Panc1 (cell line): ENCODE results near the gene GALNT1. TPM values are rescaled to one million over a fixed set of nuclear protein-coding genes. Genes with fewer than 3 reads are reported as not detected.

ENCODE experiments used
- ATAC-seq: fragments of 200-7000 bp; cut with Tn5 transposase; 2 replicates; pipeline ENCODE4 v1.9.1; 2020; ENCODE audit warnings: mild to moderate bottlenecking, moderate library complexity
- BruUV-seq: library from RNA; stranded (reverse); fragments of 400-500 nt; replicated peaks from 2 replicates; lab custom pipeline; 2021; lab: Mats Ljungman, UMichigan
- CTCF ChIA-PET: fragments of 300-600 bp; sonication (Branson Sonifier 250); formaldehyde crosslinking; loops from one replicate; lab custom pipeline; 2022; ENCODE audit warnings: antibody characterized with exemption; lab: Charles Lee
- POLR2A ChIA-PET: fragments of 300-600 bp; sonication (Branson Sonifier 250); formaldehyde crosslinking; loops from one replicate; lab custom pipeline; 2022; ENCODE audit warnings: antibody characterized with exemption; lab: Charles Lee
- DNase-seq: peaks from one replicate; pipeline ENCODE4 v3.0.0-alpha.2; 2010; ENCODE audit warnings: low read depth, low spot score
- H3K27ac ChIP-seq: 2 replicates; pipeline ENCODE4 v1.5.1; 2011; ENCODE audit warnings: mild to moderate bottlenecking, low read length, inconsistent platforms
- H3K27me3 ChIP-seq: fragments of 200-500 bp; sonication (Bioruptor generic); 2 replicates; pipeline ENCODE4 v1.6.0; 2014; ENCODE audit warnings: low read length, inconsistent platforms; ENCODE audit not compliant: control insufficient read depth, insufficient read depth
- H3K36me3 ChIP-seq: fragments of 200-500 bp; sonication (Bioruptor generic); 2 replicates; pipeline ENCODE4 v1.5.1; 2014; ENCODE audit warnings: inconsistent platforms, mild to moderate bottlenecking, low read length, moderate library complexity; ENCODE audit not compliant: control insufficient read depth, insufficient read depth
- H3K4me1 ChIP-seq: 2 replicates; pipeline ENCODE4 v1.5.1; 2011; ENCODE audit warnings: inconsistent platforms, mild to moderate bottlenecking, low read length, moderate library complexity; ENCODE audit not compliant: control insufficient read depth, insufficient read depth
- H3K4me3 ChIP-seq, 2 experiments: 2 replicates each; pipeline ENCODE4 v1.5.1; 2011 to 2012; ENCODE audit warnings: low read depth in 2 of 2, low read length in 2 of 2, mild to moderate bottlenecking in 2 of 2, inconsistent platforms in 1 of 2, moderate library complexity in 1 of 2
- H3K9me3 ChIP-seq: fragments of 200-500 bp; sonication (Bioruptor generic); 2 replicates; pipeline ENCODE4 v1.5.1; 2014; ENCODE audit warnings: low read depth, mild to moderate bottlenecking, inconsistent platforms, low read length, moderate library complexity; ENCODE audit not compliant: control insufficient read depth, insufficient read depth
- POLR2AphosphoS5 ChIP-seq: IDR thresholded peaks from 2 replicates; pipeline ENCODE4 v1.6.1; 2012; ENCODE audit warnings: mild to moderate bottlenecking, low read depth, low read length, moderate library complexity
- REST ChIP-seq, 2 experiments: IDR thresholded peaks; 2 replicates each; pipeline ENCODE4 v1.6.1; 2011 to 2012; ENCODE audit warnings: low read depth in 2 of 2, control low read depth in 1 of 2, low read length in 1 of 2, mild to moderate bottlenecking in 1 of 2, moderate library complexity in 1 of 2; ENCODE audit not compliant: insufficient read depth in 1 of 2
- SIN3A ChIP-seq: IDR thresholded peaks from 2 replicates; pipeline ENCODE4 v1.6.1; 2012; ENCODE audit warnings: low read depth, mild to moderate bottlenecking, low read length, moderate library complexity, borderline replicate concordance; ENCODE audit not compliant: insufficient read depth
- TCF7L2 ChIP-seq: IDR thresholded peaks from 2 replicates; pipeline ENCODE4 v1.6.1; 2011; ENCODE audit warnings: mild to moderate bottlenecking, low read depth, low read length, inconsistent platforms
- in situ Hi-C: cut with HindIII; loops from 2 replicates; pipeline ENCODE4 v1.10.0; 2016; ENCODE audit warnings: low sequenced_read_pairs, low pct_unique_long_range_greater_than_20kb
- intact Hi-C: fragments of 100-400 bp; cut with micrococcal nuclease; formaldehyde crosslinking; loops from one replicate; pipeline ENCODE4 v1.10.0; 2022; ENCODE audit not compliant: unreplicated experiment
- total RNA-seq: library from RNA; stranded (reverse); gene quantifications from one replicate; pipeline ENCODE4 v1.2.1, GENCODE V29; 2021; ENCODE audit not compliant: unreplicated experiment
- TF ChIP-seq, protein P1 (sequence below): fragments of 450-650 bp; IDR thresholded peaks from 2 replicates; pipeline ENCODE4 v1.5.1; 2017; ENCODE audit warnings: mild to moderate bottlenecking

Gene GALNT1
- total RNA-seq, 1 experiment from 2014 or later = 147 TPM

DNA sequence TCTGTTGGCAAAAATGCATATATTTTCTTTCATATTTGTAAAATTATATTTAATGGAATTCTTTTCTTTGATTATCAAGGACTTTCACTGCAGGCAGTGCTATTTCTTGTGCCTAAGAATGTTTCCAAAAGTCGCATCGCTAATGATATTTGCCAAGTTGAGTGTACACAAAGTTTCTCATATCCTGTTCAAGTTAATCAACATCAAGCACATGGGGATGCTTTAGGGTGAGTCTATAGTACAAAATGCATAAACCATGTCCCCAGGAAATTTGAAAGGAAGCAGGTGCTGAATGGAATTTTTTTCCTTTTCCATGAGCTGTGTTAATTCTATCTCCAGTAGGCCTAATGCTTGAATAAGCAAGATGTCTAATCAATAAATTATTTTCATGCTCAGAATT lies 129.7 kb downstream of the GALNT1 start:
- TF ChIP-seq SIN3A = no peak
- TF ChIP-seq, protein P1, sequence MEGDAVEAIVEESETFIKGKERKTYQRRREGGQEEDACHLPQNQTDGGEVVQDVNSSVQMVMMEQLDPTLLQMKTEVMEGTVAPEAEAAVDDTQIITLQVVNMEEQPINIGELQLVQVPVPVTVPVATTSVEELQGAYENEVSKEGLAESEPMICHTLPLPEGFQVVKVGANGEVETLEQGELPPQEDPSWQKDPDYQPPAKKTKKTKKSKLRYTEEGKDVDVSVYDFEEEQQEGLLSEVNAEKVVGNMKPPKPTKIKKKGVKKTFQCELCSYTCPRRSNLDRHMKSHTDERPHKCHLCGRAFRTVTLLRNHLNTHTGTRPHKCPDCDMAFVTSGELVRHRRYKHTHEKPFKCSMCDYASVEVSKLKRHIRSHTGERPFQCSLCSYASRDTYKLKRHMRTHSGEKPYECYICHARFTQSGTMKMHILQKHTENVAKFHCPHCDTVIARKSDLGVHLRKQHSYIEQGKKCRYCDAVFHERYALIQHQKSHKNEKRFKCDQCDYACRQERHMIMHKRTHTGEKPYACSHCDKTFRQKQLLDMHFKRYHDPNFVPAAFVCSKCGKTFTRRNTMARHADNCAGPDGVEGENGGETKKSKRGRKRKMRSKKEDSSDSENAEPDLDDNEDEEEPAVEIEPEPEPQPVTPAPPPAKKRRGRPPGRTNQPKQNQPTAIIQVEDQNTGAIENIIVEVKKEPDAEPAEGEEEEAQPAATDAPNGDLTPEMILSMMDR = no peak
- TF ChIP-seq TCF7L2 = no peak
- no peak for TF ChIP-seq POLR2AphosphoS5
- TF ChIP-seq REST (IDR thresholded peaks at IDR 0.05; ENCODE audit: insufficient read depth in 1 of 2, low read depth in 2 of 2, low read length in 1 of 2) = no peak
- ChIA-PET POLR2A (no interaction called here), CTCF (no interaction called here)
- no peaks in the 10 kb centered on the region for H3K4me1 ChIP-seq
- no peak overlapping the region for H3K4me3 ChIP-seq
- no TSS peak for BruUV-seq
- no peaks in the 10 kb centered on the region for H3K9me3 ChIP-seq
- DNase-seq = no peak
- in situ Hi-C loops (no loop called here), intact Hi-C loops (no loop called here)
- ATAC-seq = no peak
- H3K36me3 ChIP-seq = 0 out of 2 replicates have a peak, but pooled peaks cover 8% of the 10 kb centered on the region
- no peaks in the 10 kb centered on the region for H3K27me3 ChIP-seq
- no peak overlapping the region for H3K27ac ChIP-seq

- TF ChIP-seq, protein P1 = no peak
- TF ChIP-seq TCF7L2 (no peak), SIN3A (no peak), REST (IDR thresholded peaks at IDR 0.05; ENCODE audit: insufficient read depth in 1 of 2, low read depth in 2 of 2, low read length in 1 of 2) (no peak), POLR2AphosphoS5 (no peak)
- ATAC-seq (no peak), DNase-seq (no peak)
- Histone ChIP-seq H3K9me3 (no peaks in the 10 kb centered on the region), H3K4me3 (no peak overlapping the region), H3K27me3 (no peaks in the 10 kb centered on the region), H3K27ac (no peak overlapping the region), H3K4me1 (no peaks in the 10 kb centered on the region), H3K36me3 (0 out of 2 replicates have a peak, but pooled peaks cover 8% of the 10 kb centered on the region)
- BruUV-seq = no TSS peak
- in situ Hi-C loops (no loop called here), intact Hi-C loops (no loop called here)
- CTCF ChIA-PET = no interaction called here
- POLR2A ChIA-PET = no interaction called here
These were observed 132.0 kb downstream of the GALNT1 start for GRCh38 chr18:35713545-35713944.
